Measurements from ENCODE around the gene DNAJB6.

GRCh38 chr7:157336383-157337315 lies at the start of gene DNAJB6:
- TF ChIP-seq CTCF (conservative IDR thresholded peaks at IDR 0.05; ENCODE audit: low read length): no peak
- no peak for TF ChIP-seq EZH2phosphoT487 (IDR thresholded peaks at IDR 0.05; ENCODE audit: borderline replicate concordance, low read depth, low read length)
